Stimulated activated CD8-positive, alpha-beta memory T cell treated with anti-CD3 and anti-CD28 coated beads, Interleukin-7, amount 100 ng/mL, for 4 hours (primary cell): ENCODE results near the gene BMP2.

Source experiments
- DNase-seq, 2 donors: peaks; one replicate each; pipeline ENCODE4 v3.0.0-alpha.2; 2020; ENCODE audit warnings: low read depth in 2 of 2

The BMP2 gene

GRCh38 chr20:6768228-6769140 lies 998 bp downstream of the BMP2 start:
- DNase-seq: no peak

GRCh38 chr20:6769903-6770785 lies 2.7 kb downstream of the BMP2 start:
- DNase-seq: no peak

- no peak for DNase-seq
These were observed 3.3 kb downstream of the BMP2 start for GRCh38 chr20:6770786-6771100.

- no peak for DNase-seq
These were observed 13.1 kb downstream of the BMP2 start for GRCh38 chr20:6780433-6781190.

GRCh38 chr20:6783752-6784151 lies 16.3 kb downstream of the BMP2 start:
- DNase-seq: no peak

- DNase-seq: no peak
These were observed 16.7 kb downstream of the BMP2 start for GRCh38 chr20:6784210-6784631.

GRCh38 chr20:6784767-6785166 lies 17.3 kb downstream of the BMP2 start:
- DNase-seq: no peak

- DNase-seq: no peak
These were observed 19.1 kb downstream of the BMP2 start for GRCh38 chr20:6786548-6786947.

GRCh38 chr20:6792789-6793188 lies 25.3 kb downstream of the BMP2 start:
- DNase-seq: no peak

GRCh38 chr20:6802227-6802626 lies 34.7 kb downstream of the BMP2 start:
- no peak for DNase-seq

GRCh38 chr20:6806275-6806674 lies 38.8 kb downstream of the BMP2 start:
- DNase-seq: no peak

- DNase-seq: no peak
These were observed 44.0 kb downstream of the BMP2 start for GRCh38 chr20:6811262-6812035.

- DNase-seq: no peak
These were observed 45.0 kb downstream of the BMP2 start for GRCh38 chr20:6812530-6812929.

GRCh38 chr20:6814945-6815344 lies 47.5 kb downstream of the BMP2 start:
- DNase-seq: no peak

GRCh38 chr20:6818033-6818808 lies 50.7 kb downstream of the BMP2 start:
- no peak for DNase-seq

GRCh38 chr20:6819599-6819998 lies 52.1 kb downstream of the BMP2 start:
- no peak for DNase-seq

- no peak for DNase-seq
These were observed 56.9 kb downstream of the BMP2 start for GRCh38 chr20:6824401-6824800.

- DNase-seq: no peak
These were observed 60.0 kb downstream of the BMP2 start for GRCh38 chr20:6827472-6827871.

- no peak for DNase-seq
These were observed 61.4 kb downstream of the BMP2 start for GRCh38 chr20:6828794-6829423.

GRCh38 chr20:6829510-6830116 lies 62.1 kb downstream of the BMP2 start:
- no peak for DNase-seq
